K562 (cell line): ENCODE results near the gene MINDY4B. TPM values are rescaled to one million over a fixed set of nuclear protein-coding genes. Genes with fewer than 3 reads are reported as not detected.
A peak's percentile ranks its signal among the peaks of the same experiment; 100 is the strongest.

Source experiments
- ATAC-seq: fragments of 200-7000 bp; cut with Tn5 transposase; 3 replicates; pipeline ENCODE4 v1.9.1; 2020; ENCODE audit warnings: moderate library complexity
- BruUV-seq: library from RNA; stranded (reverse); fragments of 400-500 nt; replicated peaks from 2 replicates; lab custom pipeline; 2021; lab: Mats Ljungman, UMichigan
- CTCF ChIA-PET: fragments of 300-600 bp; formaldehyde crosslinking; extraction: SDS; loops from one replicate; lab custom pipeline; 2021; ENCODE audit warnings: low intra/inter-chr PET ratio; lab: Yijun Ruan, JAX
- POLR2A ChIA-PET: fragments of 300-600, 350-650 bp; sonication (Branson Sonifier 250); formaldehyde crosslinking; extraction: SDS; loops from one replicate; lab custom pipeline; 2021; ENCODE audit warnings: antibody characterized with exemption, inconsistent platforms; lab: Yijun Ruan, JAX
- DNase-seq, 4 experiments: peaks; one replicate each; pipeline versions ENCODE4 v3.0.0 to v3.0.0-alpha.2; 2011 to 2018; ENCODE audit warnings: low spot score in 3 of 4, mixed read lengths in 3 of 4; ENCODE audit errors: extremely low read depth in 1 of 4
- FAIRE-seq: peaks from 2 replicates; lab custom pipeline; 2011; peaks lifted over from hg19 to GRCh38; lab: Jason Lieb, UNC
- H2AFZ ChIP-seq: 2 replicates; pipeline ENCODE4 v1.6.0; 2011; ENCODE audit warnings: low read depth, low read length, control low read depth, inconsistent platforms
- H3K27ac ChIP-seq: fragments of 200-600 bp; 3 replicates; pipeline ENCODE4 v1.8.0; 2011; ENCODE audit warnings: low read depth, mild to moderate bottlenecking, control low read depth, inconsistent platforms, low read length, moderate library complexity, mixed read lengths; ENCODE audit errors: extremely low read depth
- H3K27me3 ChIP-seq, 2 experiments: fragments of 300-600 bp in 1 of 2; 2 replicates in 1 of 2; 3 replicates in 1 of 2; pipeline versions ENCODE4 v1.6.0 to v1.8.0; 2011; ENCODE audit warnings: inconsistent platforms in 2 of 2, low read length in 2 of 2, mild to moderate bottlenecking in 1 of 2, mixed read lengths in 1 of 2, moderate library complexity in 1 of 2; ENCODE audit not compliant: control insufficient read depth in 2 of 2, insufficient read depth in 2 of 2
- H3K36me3 ChIP-seq: fragments of 300-600 bp; 3 replicates; pipeline ENCODE4 v1.8.0; 2011; ENCODE audit warnings: mild to moderate bottlenecking, low read length, inconsistent platforms; ENCODE audit not compliant: control insufficient read depth, insufficient read depth
- H3K4me1 ChIP-seq, 2 experiments: fragments of 200-600 bp in 1 of 2; replicated peaks in 1 of 2; 2 replicates in 1 of 2; 3 replicates in 1 of 2; pipeline versions ENCODE4 v1.5.1 to v1.8.0; 2011; ENCODE audit warnings: inconsistent platforms in 2 of 2, low read length in 2 of 2, mild to moderate bottlenecking in 1 of 2, mixed read lengths in 1 of 2, moderate library complexity in 1 of 2; ENCODE audit not compliant: control insufficient read depth in 2 of 2, insufficient read depth in 2 of 2
- H3K4me2 ChIP-seq: 2 replicates; pipeline ENCODE4 v1.6.1; 2011; ENCODE audit warnings: low read length, control low read depth, inconsistent platforms, mixed read lengths; ENCODE audit not compliant: insufficient read depth
- H3K4me3 ChIP-seq: fragments of 200-600 bp; sonication (generic), shearing (Covaris generic); 2 replicates; pipeline ENCODE4 v1.5.1; 2016; ENCODE audit warnings: control low read depth, inconsistent platforms
- H3K79me2 ChIP-seq: fragments of 200-600 bp; 3 replicates; pipeline ENCODE4 v1.8.0; 2011; ENCODE audit warnings: low read length, inconsistent platforms; ENCODE audit not compliant: control insufficient read depth, insufficient read depth
- H3K9ac ChIP-seq, 2 experiments: 2 replicates each; pipeline versions ENCODE4 v1.6.0 to v1.6.1; 2011; ENCODE audit warnings: low read depth in 2 of 2, low read length in 2 of 2, control low read depth in 1 of 2, inconsistent platforms in 1 of 2, mild to moderate bottlenecking in 1 of 2, mixed read lengths in 1 of 2; ENCODE audit not compliant: insufficient read depth in 1 of 2
- H3K9me1 ChIP-seq: one replicate; pipeline ENCODE4 v1.6.0; 2011; ENCODE audit warnings: inconsistent platforms, mild to moderate bottlenecking, low read length, moderate library complexity; ENCODE audit not compliant: control insufficient read depth, insufficient read depth
- H3K9me3 ChIP-seq: replicated peaks from 2 replicates; pipeline ENCODE4 v1.5.1; 2011; ENCODE audit warnings: low read depth, low read length, inconsistent platforms; ENCODE audit not compliant: control insufficient read depth, insufficient read depth
- H4K20me1 ChIP-seq: replicated peaks from 2 replicates; pipeline ENCODE4 v1.6.1; 2011; ENCODE audit warnings: low read length, inconsistent platforms, mixed read lengths; ENCODE audit not compliant: control insufficient read depth, insufficient read depth
- ATF4 ChIP-seq: fragments of 450-650 bp; formaldehyde crosslinking; IDR thresholded peaks from 2 replicates; pipeline ENCODE4 v1.4.0; 2022; ENCODE audit warnings: mild to moderate bottlenecking, moderate library complexity
- BDP1 ChIP-seq: IDR thresholded peaks from 3 replicates; pipeline ENCODE4 v1.6.1; 2011; ENCODE audit not compliant: insufficient read length, insufficient read depth
- CBX5 ChIP-seq: IDR thresholded peaks from 2 replicates; pipeline ENCODE4 v1.6.1; 2014; ENCODE audit warnings: low read depth, borderline replicate concordance
- CHD1 ChIP-seq: fragments of 200-600 bp; sonication (generic); IDR thresholded peaks from one replicate; pipeline ENCODE4 v1.6.1; 2012; ENCODE audit warnings: mild to moderate bottlenecking, moderate library complexity, low read length, inconsistent platforms
- CTCF ChIP-seq, 3 experiments: IDR thresholded peaks in 2 of 3; conservative IDR thresholded peaks in 1 of 3; 2 replicates each; pipeline ENCODE4 v1.5.1; 2011 to 2012; ENCODE audit warnings: low read length in 3 of 3, mild to moderate bottlenecking in 3 of 3, control low read depth in 2 of 3, improper control_type of control experiment in 1 of 3, inconsistent platforms in 1 of 3, low read depth in 1 of 3, mixed read lengths in 1 of 3, moderate library complexity in 1 of 3; ENCODE audit not compliant: insufficient read depth in 2 of 3
- ERF ChIP-seq: fragments of 450-650 bp; formaldehyde crosslinking; IDR thresholded peaks from 2 replicates; pipeline ENCODE4 v1.4.0; 2020; ENCODE audit warnings: mild to moderate bottlenecking, mixed read lengths
- HDGF ChIP-seq: fragments of 450-650 bp; IDR thresholded peaks from 2 replicates; pipeline ENCODE4 v1.6.1; 2016
- ILK ChIP-seq: fragments of 450-650 bp; IDR thresholded peaks from 2 replicates; pipeline ENCODE4 v1.6.1; 2016; ENCODE audit warnings: missing genetic modification characterization, low read depth, mild to moderate bottlenecking, missing compliant biosample characterization, moderate library complexity, borderline replicate concordance
- RBM14 ChIP-seq: fragments of 200-400 bp; formaldehyde crosslinking; IDR thresholded peaks from 2 replicates; pipeline ENCODE4 v1.6.1; 2018; ENCODE audit warnings: low read depth, mild to moderate bottlenecking, low read length, moderate library complexity, borderline replicate concordance; ENCODE audit not compliant: insufficient read depth
- RBM25 ChIP-seq: fragments of 200-400 bp; formaldehyde crosslinking; IDR thresholded peaks from 2 replicates; pipeline ENCODE4 v1.6.1; 2018; ENCODE audit warnings: low read length, low read depth, moderate library complexity; ENCODE audit not compliant: severe bottlenecking
- SLC30A9 ChIP-seq: fragments of 250-450 bp; sonication (Bioruptor Pico); IDR thresholded peaks from 2 replicates; pipeline ENCODE4 v1.8.0; 2022; ENCODE audit warnings: mild to moderate bottlenecking, moderate library complexity
- SMARCC2 ChIP-seq: fragments of 450-650 bp; IDR thresholded peaks from 2 replicates; pipeline ENCODE4 v1.6.1; 2017; ENCODE audit warnings: antibody characterized with exemption, moderate library complexity, mild to moderate bottlenecking, low read depth
- YBX1 ChIP-seq: fragments of 450-650 bp; IDR thresholded peaks from 2 replicates; pipeline ENCODE4 v1.7.1; 2016; ENCODE audit warnings: mild to moderate bottlenecking
- ZEB2 ChIP-seq: fragments of 450-650 bp; IDR thresholded peaks from 2 replicates; pipeline ENCODE4 v1.6.1; 2016
- ZFP36 ChIP-seq: fragments of 150-350 bp; IDR thresholded peaks from 2 replicates; pipeline ENCODE4 v1.6.1; 2018; ENCODE audit warnings: low read length, low read depth; ENCODE audit not compliant: partially characterized antibody
- ZNF253 ChIP-seq: fragments of 250-450 bp; sonication (Bioruptor Pico); conservative IDR thresholded peaks from 2 replicates; pipeline ENCODE4 v1.6.1; 2021; ENCODE audit warnings: mild to moderate bottlenecking
- ZNF408 ChIP-seq: fragments of 250-450 bp; sonication (Bioruptor Pico); IDR thresholded peaks from 2 replicates; pipeline ENCODE4 v1.4.0; 2020; ENCODE audit warnings: low read depth, mild to moderate bottlenecking, moderate library complexity
- ZNF668 ChIP-seq: fragments of 250-450 bp; sonication (Bioruptor Pico); IDR thresholded peaks from 2 replicates; pipeline ENCODE4 v1.8.0; 2022; ENCODE audit warnings: mild to moderate bottlenecking, inconsistent platforms
- WGBS: fragments of 100-300 bp; shearing (Covaris generic); methylation state at CpG from one replicate; pipeline ENCODE4 v1.1.6; 2016; ENCODE audit warnings: low coverage, mixed read lengths; ENCODE audit not compliant: insufficient coverage; ENCODE audit errors: missing lambda C conversion rate; 5-methylcytosine and 5-hydroxymethylcytosine counted together
- in situ Hi-C: fragments of 300-500 bp; cut with MboI; formaldehyde crosslinking; loops from 4 replicates; pipeline ENCODE4 v1.15.0; 2018; ENCODE audit warnings: inconsistent platforms, mixed read lengths
- intact Hi-C: fragments of 100-400 bp; cut with micrococcal nuclease; formaldehyde crosslinking; loops from 2 replicates; pipeline ENCODE4 v1.14.2; 2022
- polyA plus RNA-seq, 8 experiments: library from polyadenylated mRNA; depleted of rRNA in 4 of 8; stranded (reverse) in 5 of 8; unstranded in 3 of 8; fragments of >200 nt; fragmentation: Nextera tagmentation in 2 of 8; fragmentation: Illumina TruSeq in 1 of 8; extraction: Ambion mirVana in 2 of 8; extraction: Trizol in 1 of 8; gene quantifications; 2 replicates each; pipeline versions ENCODE4 v1.2.1 to v1.2.3, GENCODE V29; 2011 to 2014; ENCODE audit warnings: inconsistent platforms in 1 of 8, missing spikeins in 1 of 8
- total RNA-seq, 7 experiments: library from RNA; depleted of rRNA in 6 of 7; stranded (reverse); fragments of >200 nt in 6 of 7; fragmentation: Illumina TruSeq in 2 of 7; extraction: Trizol in 2 of 7; gene quantifications; 2 replicates each; pipeline versions ENCODE4 v1.2.1 to v1.2.3, GENCODE V29; 2011 to 2021; ENCODE audit warnings: low replicate concordance in 1 of 7
- TF ChIP-seq, protein P1 (sequence below): sonication (generic); formaldehyde crosslinking; IDR thresholded peaks from 2 replicates; pipeline ENCODE4 v1.9.0; 2022; ENCODE audit warnings: mild to moderate bottlenecking, missing genetic modification reagents
- TF ChIP-seq, protein P2 (sequence below): IDR thresholded peaks from 2 replicates; pipeline ENCODE4 v1.6.1; 2014; ENCODE audit warnings: antibody characterized with exemption

Gene MINDY4B
- total and polyA plus RNA-seq, 9 of the 15 experiments (the other 6 are each of a cell fraction or from before 2014, with no cell fraction given), result not detected

DNA sequence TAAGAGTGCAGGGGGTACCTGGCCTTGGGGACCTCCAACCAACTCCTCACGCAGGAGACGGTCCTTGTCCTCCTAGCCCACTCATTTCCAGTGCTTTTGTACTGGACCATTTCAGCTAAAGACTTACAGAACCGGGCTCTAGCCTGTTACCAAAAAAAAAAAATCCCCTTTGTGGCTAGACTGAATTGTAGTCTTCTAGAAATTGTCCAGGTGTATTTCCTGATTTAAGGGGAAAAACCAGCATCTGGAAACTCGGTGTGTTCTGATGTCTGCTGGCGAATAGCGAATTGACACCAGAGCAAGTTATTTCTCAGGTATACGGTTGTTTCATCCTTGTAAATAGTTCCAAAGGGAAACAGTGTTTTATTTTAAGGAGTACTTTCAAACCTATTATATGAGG is 21.1 kb upstream of the MINDY4B start:
- Histone ChIP-seq H3K9me1 (no peaks in the 10 kb centered on the region), H3K27ac (no peak overlapping the region), H3K4me3 (no peak overlapping the region), H3K4me2 (no peak overlapping the region), H2AFZ (peak overlapping the region; percentile 51; the same call in 1 of the 2 replicates), H4K20me1 (no peaks in the 10 kb centered on the region), H3K9me3 (no peaks in the 10 kb centered on the region), H3K4me1 (peaks cover 0 to 3% of the 10 kb centered on the region in 2 experiments; a peak in 1 of 5 replicates), H3K79me2 (no peaks in the 10 kb centered on the region), H3K36me3 (no peaks in the 10 kb centered on the region), H3K27me3 (peaks cover 0 to 25% of the 10 kb centered on the region in 2 experiments; a peak in 3 of 5 replicates), H3K9ac (no peak overlapping the region)
- WGBS, result 8% methylated on average over 7 of the region's 7 CpGs
- DNase-seq (no peak), FAIRE-seq (no peak), ATAC-seq (no peak)
- ChIA-PET CTCF (interaction anchor here (0.7 kb wide), 1 partner anchor 1349 kb away, joined by 3 read pairs; no protein-coding TSS in a partner anchor), POLR2A (interaction anchor here (0.5 to 0.8 kb wide), 3 partner anchors 30 to 575 kb away, joined by 3 read pairs; no protein-coding TSS in a partner anchor)
- in situ Hi-C loops (no loop called here), intact Hi-C loops (loop anchor here (1.0 kb wide), 1 partner anchor 220 kb away; no protein-coding TSS in a partner anchor)
- TF ChIP-seq HDGF (no peak), CTCF (IDR thresholded peaks at IDR 0.05 in 2 of 3, conservative IDR thresholded peaks at IDR 0.05 in 1 of 3; ENCODE audit: insufficient read depth in 2 of 3, low read depth in 1 of 3, low read length in 3 of 3) (no peak), ILK (tag) (no peak), SLC30A9 (CRISPR knock-in tag) (no peak), ZNF253 (CRISPR knock-in tag) (no peak), CHD1 (no peak), BDP1 (no peak), ZNF408 (CRISPR knock-in tag) (no peak), ZNF668 (CRISPR knock-in tag) (no peak), SMARCC2 (no peak), ZFP36 (no peak), RBM25 (no peak), ERF (CRISPR knock-in tag) (no peak), ATF4 (no peak), CBX5 (no peak), YBX1 (no peak), ZEB2 (no peak), RBM14 (no peak)
- TF ChIP-seq, protein P1, sequence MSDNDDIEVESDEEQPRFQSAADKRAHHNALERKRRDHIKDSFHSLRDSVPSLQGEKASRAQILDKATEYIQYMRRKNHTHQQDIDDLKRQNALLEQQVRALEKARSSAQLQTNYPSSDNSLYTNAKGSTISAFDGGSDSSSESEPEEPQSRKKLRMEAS, result no peak
- TF ChIP-seq, protein P2, sequence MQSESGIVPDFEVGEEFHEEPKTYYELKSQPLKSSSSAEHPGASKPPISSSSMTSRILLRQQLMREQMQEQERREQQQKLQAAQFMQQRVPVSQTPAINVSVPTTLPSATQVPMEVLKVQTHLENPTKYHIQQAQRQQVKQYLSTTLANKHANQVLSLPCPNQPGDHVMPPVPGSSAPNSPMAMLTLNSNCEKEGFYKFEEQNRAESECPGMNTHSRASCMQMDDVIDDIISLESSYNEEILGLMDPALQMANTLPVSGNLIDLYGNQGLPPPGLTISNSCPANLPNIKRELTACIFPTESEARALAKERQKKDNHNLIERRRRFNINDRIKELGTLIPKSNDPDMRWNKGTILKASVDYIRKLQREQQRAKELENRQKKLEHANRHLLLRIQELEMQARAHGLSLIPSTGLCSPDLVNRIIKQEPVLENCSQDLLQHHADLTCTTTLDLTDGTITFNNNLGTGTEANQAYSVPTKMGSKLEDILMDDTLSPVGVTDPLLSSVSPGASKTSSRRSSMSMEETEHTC, result no peak
- no TSS peak for BruUV-seq
